ENCODE data around the gene PTPRS. TPM values are rescaled to one million over a fixed set of nuclear protein-coding genes. Genes with fewer than 3 reads are reported as not detected.

Gene PTPRS
- total and polyA plus RNA-seq, 2 donors (not counting 3 experiments of a cell fraction or from before 2014, with no cell fraction given), result 10.1 to 16.1 TPM

DNA sequence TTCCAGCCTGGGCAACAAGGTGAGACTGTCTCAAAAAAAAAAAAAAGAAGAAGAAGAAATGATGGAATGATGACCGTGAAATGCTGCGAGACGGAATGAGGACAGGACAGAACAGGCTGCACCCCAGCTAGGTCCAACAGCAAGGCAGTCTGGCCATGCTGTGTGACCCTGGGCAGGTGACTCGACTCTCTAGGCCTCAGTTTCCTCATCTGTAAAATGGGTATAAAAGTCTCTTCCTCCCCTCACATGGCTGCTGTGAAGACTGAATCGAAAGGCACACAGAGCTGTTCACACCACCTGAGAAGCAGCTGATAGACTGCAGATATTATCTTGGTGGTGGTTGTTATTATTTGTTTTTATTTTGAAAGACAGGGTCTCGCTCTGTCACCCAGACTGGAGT lies 22.3 kb downstream of the PTPRS start:
- DNase-seq (ENCODE audit: low read depth, low spot score), result no peak
- no peak for TF ChIP-seq EZH2 (IDR thresholded peaks at IDR 0.05; ENCODE audit: borderline replicate concordance, low read depth, low read length, severe bottlenecking)
- no peak for TF ChIP-seq POLR2AphosphoS5 (IDR thresholded peaks at IDR 0.05; ENCODE audit: insufficient read depth, low read depth, low read length)
- TF ChIP-seq, protein P1, sequence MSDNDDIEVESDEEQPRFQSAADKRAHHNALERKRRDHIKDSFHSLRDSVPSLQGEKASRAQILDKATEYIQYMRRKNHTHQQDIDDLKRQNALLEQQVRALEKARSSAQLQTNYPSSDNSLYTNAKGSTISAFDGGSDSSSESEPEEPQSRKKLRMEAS (IDR thresholded peaks at IDR 0.05; ENCODE audit: insufficient read depth, insufficient read length), result no peak
- TF ChIP-seq FOS (IDR thresholded peaks at IDR 0.05; ENCODE audit: borderline replicate concordance, insufficient read depth, low read length), result no peak
- POLR2A ChIA-PET, result no interaction called here

DNA sequence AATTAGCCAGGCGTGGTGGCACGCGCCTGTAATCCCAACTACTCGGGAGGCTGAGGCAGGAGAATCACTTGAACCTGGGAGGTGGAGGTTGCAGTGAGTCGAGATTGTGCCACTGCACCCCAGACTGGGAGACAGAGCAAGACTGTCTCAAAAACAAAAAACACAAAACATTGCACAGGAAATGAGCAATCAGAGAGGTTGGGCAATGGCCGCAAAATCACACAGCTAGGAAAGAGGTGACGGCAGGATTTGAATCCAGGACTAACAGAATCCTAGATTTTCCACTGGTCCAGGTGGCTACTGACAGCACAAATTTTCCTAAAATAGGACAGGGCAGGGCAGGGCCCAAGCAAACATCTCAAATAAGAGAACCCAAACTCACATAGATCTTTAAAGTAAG lies 23.3 kb downstream of the PTPRS start:
- H3K9ac ChIP-seq (replicated peaks; ENCODE audit: extremely low read depth, insufficient read depth, low read length), result no peak overlapping the region
- H3K27me3 ChIP-seq (ENCODE audit: control insufficient read depth in 2 of 2, insufficient read depth in 2 of 2, low read length in 2 of 2), result no peaks in the 10 kb centered on the region
- H3K36me3 ChIP-seq (ENCODE audit: control insufficient read depth in 2 of 2, extremely low read depth in 1 of 2, insufficient read depth in 2 of 2, low read length in 2 of 2), result no peaks in the 10 kb centered on the region
- FAIRE-seq (no peak), DNase-seq (ENCODE audit: low read depth, low spot score) (no peak)
- H3K4me3 ChIP-seq (replicated peaks in 1 of 3; ENCODE audit: insufficient read depth in 1 of 3, low read depth in 1 of 3, low read length in 3 of 3), result no peak overlapping the region
- H2AFZ ChIP-seq (ENCODE audit: low read depth, low read length), result no peak overlapping the region
- H3K79me2 ChIP-seq (ENCODE audit: control insufficient read depth, insufficient read depth, low read length), result no peaks in the 10 kb centered on the region
- no peaks in the 10 kb centered on the region for H3K9me3 ChIP-seq (replicated peaks; ENCODE audit: control insufficient read depth, insufficient read depth, low read length)
- POLR2A ChIA-PET, result no interaction called here
- dilution Hi-C loops (cut with MboI; ENCODE audit: extremely low pct_ligation_motif_present, low sequenced_read_pairs) (no loop called here), intact Hi-C loops (cut with micrococcal nuclease) (no loop called here)
- H4K20me1 ChIP-seq (replicated peaks; ENCODE audit: control insufficient read depth, extremely low read depth, insufficient read depth, low read length), result no peaks in the 10 kb centered on the region
- CTCF ChIA-PET, result no interaction called here
- H3K4me2 ChIP-seq (ENCODE audit: insufficient read depth, low read length), result no peak overlapping the region
- TF ChIP-seq JUN (IDR thresholded peaks at IDR 0.05; ENCODE audit: borderline replicate concordance, insufficient read depth, insufficient read length, low read depth) (no peak), EZH2 (IDR thresholded peaks at IDR 0.05; ENCODE audit: borderline replicate concordance, low read depth, low read length, severe bottlenecking) (no peak), POLR2AphosphoS5 (IDR thresholded peaks at IDR 0.05; ENCODE audit: insufficient read depth, low read depth, low read length) (no peak), MYC (IDR thresholded peaks at IDR 0.05; ENCODE audit: low read depth, low read length) (no peak), FOS (IDR thresholded peaks at IDR 0.05; ENCODE audit: borderline replicate concordance, insufficient read depth, low read length) (no peak), POLR2A (IDR thresholded peaks at IDR 0.05; ENCODE audit: low read depth, low read length) (no peak)
- TF ChIP-seq, protein P1 (IDR thresholded peaks at IDR 0.05; ENCODE audit: insufficient read depth, insufficient read length), result no peak
- TF ChIP-seq, protein P2, sequence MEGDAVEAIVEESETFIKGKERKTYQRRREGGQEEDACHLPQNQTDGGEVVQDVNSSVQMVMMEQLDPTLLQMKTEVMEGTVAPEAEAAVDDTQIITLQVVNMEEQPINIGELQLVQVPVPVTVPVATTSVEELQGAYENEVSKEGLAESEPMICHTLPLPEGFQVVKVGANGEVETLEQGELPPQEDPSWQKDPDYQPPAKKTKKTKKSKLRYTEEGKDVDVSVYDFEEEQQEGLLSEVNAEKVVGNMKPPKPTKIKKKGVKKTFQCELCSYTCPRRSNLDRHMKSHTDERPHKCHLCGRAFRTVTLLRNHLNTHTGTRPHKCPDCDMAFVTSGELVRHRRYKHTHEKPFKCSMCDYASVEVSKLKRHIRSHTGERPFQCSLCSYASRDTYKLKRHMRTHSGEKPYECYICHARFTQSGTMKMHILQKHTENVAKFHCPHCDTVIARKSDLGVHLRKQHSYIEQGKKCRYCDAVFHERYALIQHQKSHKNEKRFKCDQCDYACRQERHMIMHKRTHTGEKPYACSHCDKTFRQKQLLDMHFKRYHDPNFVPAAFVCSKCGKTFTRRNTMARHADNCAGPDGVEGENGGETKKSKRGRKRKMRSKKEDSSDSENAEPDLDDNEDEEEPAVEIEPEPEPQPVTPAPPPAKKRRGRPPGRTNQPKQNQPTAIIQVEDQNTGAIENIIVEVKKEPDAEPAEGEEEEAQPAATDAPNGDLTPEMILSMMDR (IDR thresholded peaks at IDR 0.05; ENCODE audit: extremely low read depth in 1 of 2, insufficient read depth in 1 of 2, low read depth in 1 of 2, low read length in 2 of 2), result no peak
- no peaks in the 10 kb centered on the region for H3K9me1 ChIP-seq (replicated peaks; ENCODE audit: control insufficient read depth, extremely low read depth, insufficient read depth, low read length)
- H3K4me1 ChIP-seq (ENCODE audit: control insufficient read depth, extremely low read depth, insufficient read depth, low read length), result no peaks in the 10 kb centered on the region
- no peak overlapping the region for H3K27ac ChIP-seq (ENCODE audit: insufficient read depth, low read depth, low read length)
- no TSS peak for BruUV-seq (replicated peaks)

More for the DNA sequence above, 22.3 kb downstream of the PTPRS start:
- H3K9me3 ChIP-seq (replicated peaks; ENCODE audit: control insufficient read depth, insufficient read depth, low read length), result no peaks in the 10 kb centered on the region
- FAIRE-seq, result no peak
- H4K20me1 ChIP-seq (replicated peaks; ENCODE audit: control insufficient read depth, extremely low read depth, insufficient read depth, low read length), result no peaks in the 10 kb centered on the region
- no peaks in the 10 kb centered on the region for H3K79me2 ChIP-seq (ENCODE audit: control insufficient read depth, insufficient read depth, low read length)
- no TSS peak for BruUV-seq (replicated peaks)
- no peaks in the 10 kb centered on the region for H3K36me3 ChIP-seq (ENCODE audit: control insufficient read depth in 2 of 2, extremely low read depth in 1 of 2, insufficient read depth in 2 of 2, low read length in 2 of 2)
- H3K4me3 ChIP-seq (replicated peaks in 1 of 3; ENCODE audit: insufficient read depth in 1 of 3, low read depth in 1 of 3, low read length in 3 of 3), result no peak overlapping the region
- no peak overlapping the region for H3K4me2 ChIP-seq (ENCODE audit: insufficient read depth, low read length)
- no peaks in the 10 kb centered on the region for H3K4me1 ChIP-seq (ENCODE audit: control insufficient read depth, extremely low read depth, insufficient read depth, low read length)
- no peak overlapping the region for H2AFZ ChIP-seq (ENCODE audit: low read depth, low read length)
- H3K9me1 ChIP-seq (replicated peaks; ENCODE audit: control insufficient read depth, extremely low read depth, insufficient read depth, low read length), result no peaks in the 10 kb centered on the region
- CTCF ChIA-PET, result no interaction called here
- dilution Hi-C loops (cut with MboI; ENCODE audit: extremely low pct_ligation_motif_present, low sequenced_read_pairs), result no loop called here
- H3K27ac ChIP-seq (ENCODE audit: insufficient read depth, low read depth, low read length), result no peak overlapping the region
- no peak overlapping the region for H3K9ac ChIP-seq (replicated peaks; ENCODE audit: extremely low read depth, insufficient read depth, low read length)
- no peaks in the 10 kb centered on the region for H3K27me3 ChIP-seq (ENCODE audit: control insufficient read depth in 2 of 2, insufficient read depth in 2 of 2, low read length in 2 of 2)
- intact Hi-C loops (cut with micrococcal nuclease), result no loop called here

Data from endothelial cell of umbilical vein (primary cell).